CD4-positive, alpha-beta T cell treated with Interleukin-4 for 4 hours (primary cell): ENCODE measurements around the gene GEMIN4.

Source experiments
- DNase-seq: peaks from one replicate; pipeline ENCODE4 v3.0.0-alpha.2; 2020

GEMIN4 gene

GRCh38 chr17:697682-698081 lies 54.4 kb downstream of the GEMIN4 start:
- no peak for DNase-seq

GRCh38 chr17:696369-696768 lies 55.7 kb downstream of the GEMIN4 start:
- no peak for DNase-seq
